GM21529 (cell line): ENCODE data around the gene TCEAL6.
"Not testable (repeated sequence)": the region's sequence is repeated elsewhere in the genome, so short reads cannot be mapped to it uniquely, and the experiment has no call there.

Experiments used
- ATAC-seq: cut with Tn5 transposase; IDR thresholded peaks from one replicate; pipeline ENCODE4 v1.9.1; 2021; ENCODE audit not compliant: unreplicated experiment

Gene TCEAL6

DNA sequence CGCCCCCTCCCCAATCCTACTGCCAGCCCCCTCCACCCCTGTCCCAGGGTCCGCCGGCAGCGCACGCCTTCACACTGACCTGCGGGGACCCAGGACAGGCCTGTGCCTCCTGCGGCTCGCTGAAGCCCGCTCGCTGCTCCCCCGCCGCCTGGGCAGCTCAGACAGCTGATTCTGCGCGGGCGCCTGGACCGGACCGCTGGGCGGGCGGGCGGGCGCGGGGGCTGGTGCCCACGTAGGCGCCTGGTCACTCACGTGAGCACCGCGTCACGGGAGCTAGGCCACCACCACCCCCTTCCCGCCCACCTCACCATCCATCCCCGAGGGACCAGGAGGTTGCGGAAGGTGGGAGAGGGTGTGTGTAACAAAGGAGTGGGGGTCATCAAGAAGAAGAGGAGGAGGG is at the start of gene TCEAL6:
TCEAL6 (minus strand) TSS at position 208 of the 400 bp plus-strand sequence.
- ATAC-seq = not testable (repeated sequence)

GRCh38 chrX:102185967-102186720 is 43.9 kb upstream of the TCEAL6 start:
- ATAC-seq = no peak

DNA sequence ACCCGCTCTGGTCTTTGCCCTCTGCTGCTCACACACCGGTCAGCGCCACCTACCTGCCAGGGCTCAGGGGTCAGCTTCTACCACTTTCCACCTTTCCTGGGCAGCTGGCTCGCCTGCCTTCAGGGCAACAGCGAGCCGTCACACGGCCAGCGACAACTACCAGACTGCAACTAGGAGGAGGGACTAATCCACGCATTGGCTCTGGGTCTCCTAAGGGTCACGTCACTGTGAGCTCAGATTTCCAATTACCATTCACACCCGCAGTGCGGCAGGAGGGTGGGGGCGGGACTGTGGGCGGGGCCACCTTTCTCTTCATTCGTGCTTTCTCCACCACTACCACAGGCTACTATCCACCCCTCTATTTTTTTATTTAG is 13.5 kb upstream of the TCEAL6 start, which contains the start of gene BEX5:
BEX5 (minus strand) TSS at position 172 of the 374 bp plus-strand sequence. CDS start 1,712 bp downstream, outside the sequence.
- peak; percentile 96 for ATAC-seq

DNA sequence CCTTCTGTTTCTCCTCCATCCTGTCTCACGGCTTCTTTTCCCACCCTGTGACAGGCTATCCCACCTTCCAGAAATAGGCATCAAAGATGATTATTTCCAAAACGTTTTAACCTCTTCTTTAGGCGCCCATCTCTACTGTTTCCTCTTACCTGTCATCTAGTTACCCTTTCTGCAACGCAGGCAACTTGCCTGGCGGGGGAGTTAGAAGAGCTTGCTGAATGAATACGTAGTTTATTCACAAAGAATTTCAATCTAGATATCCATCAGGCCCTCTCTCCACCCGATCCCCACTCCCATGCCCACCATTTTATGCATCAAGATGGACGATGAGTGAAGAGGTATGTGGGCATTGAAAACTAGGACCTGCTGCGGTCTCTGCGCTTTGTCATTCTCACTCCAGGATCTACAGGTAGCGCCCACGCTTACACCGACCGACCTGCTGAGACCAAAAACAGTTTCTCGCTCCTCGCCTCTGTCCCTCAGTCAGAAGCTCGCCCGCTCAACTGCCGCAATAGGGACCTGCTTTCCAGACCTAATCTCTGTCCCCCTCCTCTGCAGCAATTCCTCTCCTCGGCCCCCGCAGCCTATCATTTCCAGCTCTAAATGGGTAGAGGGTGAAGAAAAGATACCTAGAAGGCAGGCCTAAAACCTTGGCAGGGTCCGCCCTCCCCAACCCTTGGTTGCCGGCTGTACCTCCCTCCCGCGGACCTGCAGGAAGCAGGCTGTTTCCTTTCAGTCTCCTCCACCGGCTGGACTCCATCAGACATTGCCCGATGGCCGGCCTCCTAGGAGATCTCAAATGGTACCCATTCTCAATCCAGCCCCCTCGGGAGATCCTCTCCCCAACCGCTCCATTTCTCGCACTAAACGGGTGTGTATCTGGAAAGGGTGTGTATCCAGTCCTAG is 12.9 kb upstream of the TCEAL6 start:
- ATAC-seq = peak; percentile 42

DNA sequence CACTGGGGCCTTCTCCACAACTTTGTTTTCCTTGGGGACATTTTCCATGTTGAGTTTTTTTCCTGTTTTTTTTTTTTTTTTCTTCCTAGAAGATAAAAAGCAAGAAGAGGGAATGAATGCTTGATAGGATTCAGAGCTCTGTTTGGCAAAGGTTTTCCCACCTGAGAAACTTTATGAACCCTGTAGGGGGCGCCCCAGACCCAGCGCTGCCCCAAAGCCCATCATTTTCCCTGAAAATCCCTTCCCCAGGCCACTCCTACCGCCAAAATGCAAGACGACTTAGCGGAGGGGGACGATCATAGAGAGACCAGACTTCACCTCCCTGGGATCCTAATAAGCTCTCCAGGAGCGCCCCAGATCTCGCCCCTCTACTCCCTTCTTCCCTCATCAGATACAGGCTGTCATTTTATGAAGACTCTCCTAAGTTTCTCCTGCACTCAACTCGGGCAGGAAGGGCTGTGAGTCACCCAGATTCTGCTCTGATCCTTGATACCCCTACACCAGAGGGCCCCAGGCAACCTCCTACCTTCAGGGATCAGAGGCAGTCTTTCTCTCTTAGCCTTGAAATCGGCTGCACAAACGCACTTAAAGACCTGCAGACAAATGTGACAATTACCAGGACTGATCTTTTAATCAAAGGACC is 12.1 kb upstream of the TCEAL6 start:
- ATAC-seq = no peak

GRCh38 chrX:102141631-102142030 is 650 bp downstream of the TCEAL6 start:
- not testable (repeated sequence) for ATAC-seq

DNA sequence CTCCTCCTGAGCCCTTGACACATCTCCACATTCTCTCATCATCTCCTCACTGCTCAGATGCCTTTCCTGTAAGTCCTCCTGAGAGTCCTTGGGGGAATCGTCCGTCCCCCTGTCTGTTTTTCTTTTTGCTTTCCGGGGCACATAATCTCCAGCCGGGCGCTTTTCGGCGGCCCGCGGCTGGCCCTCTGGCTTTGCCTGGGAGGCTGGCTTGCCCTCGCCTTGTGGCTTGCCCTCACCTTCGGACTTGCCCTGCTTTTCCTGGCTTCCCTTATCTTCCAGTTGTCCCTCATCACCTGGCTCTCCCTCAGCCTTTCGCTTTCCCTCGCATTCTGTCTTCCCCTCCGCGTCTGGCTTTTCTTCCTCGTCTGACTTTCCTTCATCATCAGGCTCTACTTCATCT is 1.4 kb downstream of the TCEAL6 start:
- not testable (repeated sequence) for ATAC-seq

- ATAC-seq = no peak
Measured at GRCh38 chrX:102138064-102138463, 4.2 kb downstream of the TCEAL6 start.

DNA sequence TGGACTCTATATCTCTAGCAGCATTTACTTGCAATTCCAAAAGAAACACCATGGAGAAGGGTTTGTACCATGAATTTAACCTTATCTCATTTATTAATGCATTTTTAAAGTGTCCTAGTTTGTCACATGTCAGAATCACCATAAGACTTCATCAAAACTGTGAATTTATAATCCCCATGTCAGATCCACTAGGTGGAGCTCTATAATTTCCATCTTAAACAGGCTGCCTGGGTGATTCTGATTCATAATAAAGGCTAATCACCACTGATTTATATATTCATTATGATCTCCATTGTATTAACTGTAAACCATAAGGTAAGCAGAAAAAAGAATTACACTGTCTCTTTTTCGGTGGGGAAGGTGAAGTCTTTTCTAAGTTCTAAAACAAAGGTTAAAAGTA is 12.8 kb downstream of the TCEAL6 start:
- no peak for ATAC-seq

DNA sequence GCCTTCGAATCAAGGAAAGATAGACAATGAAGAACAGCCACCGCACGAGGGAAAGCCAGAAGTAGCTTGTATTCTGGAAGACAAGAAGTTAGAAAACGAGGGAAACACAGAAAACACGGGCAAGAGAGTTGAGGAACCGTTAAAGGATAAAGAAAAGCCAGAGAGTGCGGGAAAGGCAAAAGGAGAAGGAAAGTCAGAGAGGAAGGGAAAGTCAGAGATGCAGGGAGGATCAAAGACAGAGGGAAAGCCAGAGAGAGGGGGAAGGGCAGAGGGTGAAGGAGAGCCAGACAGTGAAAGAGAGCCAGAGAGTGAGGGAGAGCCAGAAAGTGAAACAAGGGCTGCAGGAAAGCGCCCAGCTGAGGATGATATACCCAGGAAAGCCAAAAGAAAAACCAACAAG is 15.4 kb downstream of the TCEAL6 start:
- no peak for ATAC-seq

DNA sequence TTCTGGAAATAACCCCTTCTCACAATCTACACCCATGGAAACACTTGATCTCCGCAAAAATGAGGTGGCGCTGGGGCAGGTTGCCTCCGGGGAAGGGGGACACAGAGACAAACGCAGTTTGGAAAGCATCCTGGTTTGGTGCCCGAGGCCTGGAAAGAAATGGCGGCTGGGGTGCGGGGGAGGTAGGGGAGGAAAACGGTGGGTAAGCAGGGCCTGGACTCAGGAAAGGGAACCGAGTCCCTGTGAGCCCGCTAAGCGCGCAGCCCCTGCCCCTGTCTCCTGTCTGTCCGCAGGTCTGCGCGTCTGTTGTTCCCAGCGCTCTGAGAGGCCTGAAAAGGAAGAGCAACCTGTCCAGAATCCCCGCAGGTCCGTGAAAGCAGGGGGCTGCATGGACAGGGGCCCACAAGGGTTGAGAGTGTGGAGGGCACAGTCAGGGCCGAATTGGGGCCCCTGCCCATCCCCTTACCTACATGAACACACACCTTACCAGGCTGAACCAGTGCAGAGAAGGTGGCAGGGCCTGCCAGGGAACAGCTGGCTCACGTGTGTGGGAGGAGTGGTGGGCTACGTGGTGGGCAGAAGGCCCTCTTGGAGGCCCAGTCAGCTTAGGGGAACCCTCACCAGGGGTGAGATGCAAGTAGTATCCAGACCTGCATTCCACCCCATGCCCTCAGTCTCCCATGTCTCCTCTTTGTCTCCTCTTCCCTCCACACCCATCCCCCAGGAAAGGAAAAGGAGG is 16.0 kb downstream of the TCEAL6 start:
- not testable (repeated sequence) for ATAC-seq

- ATAC-seq = not testable (repeated sequence)
Measured at GRCh38 chrX:102125436-102125835, 16.8 kb downstream of the TCEAL6 start, which contains the start of gene TCEAL2. Gene TCEAL2 (plus strand): TSS chrX:102125679. CDS start chrX:102126831, 1,152 bp downstream.

DNA sequence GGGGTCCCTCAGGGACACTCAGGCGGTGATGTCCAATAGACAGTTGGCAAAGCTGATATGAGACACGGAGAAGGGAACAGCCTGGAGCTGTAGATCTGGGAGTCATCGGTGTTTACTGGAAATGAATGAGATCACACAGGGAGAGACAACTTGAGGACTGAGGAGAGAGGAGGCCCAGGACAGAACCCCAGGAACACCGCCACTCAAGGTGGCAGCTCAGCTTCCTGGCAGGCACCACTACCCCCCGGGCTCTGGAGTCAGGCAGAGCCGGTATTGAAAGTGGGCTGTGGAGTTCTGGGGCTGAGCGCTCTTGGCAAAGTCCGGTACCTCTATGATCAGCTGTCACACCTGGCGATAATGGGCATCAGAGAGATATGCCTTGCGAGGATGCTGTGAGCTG is 17.3 kb downstream of the TCEAL6 start:
- ATAC-seq = not testable (repeated sequence)

- no peak for ATAC-seq
Measured at GRCh38 chrX:102115748-102116147, 26.5 kb downstream of the TCEAL6 start.

- no peak for ATAC-seq
Measured at GRCh38 chrX:102113367-102113766, 28.9 kb downstream of the TCEAL6 start.
